ENCODE results near the gene GBGT1.

GBGT1 gene

DNA sequence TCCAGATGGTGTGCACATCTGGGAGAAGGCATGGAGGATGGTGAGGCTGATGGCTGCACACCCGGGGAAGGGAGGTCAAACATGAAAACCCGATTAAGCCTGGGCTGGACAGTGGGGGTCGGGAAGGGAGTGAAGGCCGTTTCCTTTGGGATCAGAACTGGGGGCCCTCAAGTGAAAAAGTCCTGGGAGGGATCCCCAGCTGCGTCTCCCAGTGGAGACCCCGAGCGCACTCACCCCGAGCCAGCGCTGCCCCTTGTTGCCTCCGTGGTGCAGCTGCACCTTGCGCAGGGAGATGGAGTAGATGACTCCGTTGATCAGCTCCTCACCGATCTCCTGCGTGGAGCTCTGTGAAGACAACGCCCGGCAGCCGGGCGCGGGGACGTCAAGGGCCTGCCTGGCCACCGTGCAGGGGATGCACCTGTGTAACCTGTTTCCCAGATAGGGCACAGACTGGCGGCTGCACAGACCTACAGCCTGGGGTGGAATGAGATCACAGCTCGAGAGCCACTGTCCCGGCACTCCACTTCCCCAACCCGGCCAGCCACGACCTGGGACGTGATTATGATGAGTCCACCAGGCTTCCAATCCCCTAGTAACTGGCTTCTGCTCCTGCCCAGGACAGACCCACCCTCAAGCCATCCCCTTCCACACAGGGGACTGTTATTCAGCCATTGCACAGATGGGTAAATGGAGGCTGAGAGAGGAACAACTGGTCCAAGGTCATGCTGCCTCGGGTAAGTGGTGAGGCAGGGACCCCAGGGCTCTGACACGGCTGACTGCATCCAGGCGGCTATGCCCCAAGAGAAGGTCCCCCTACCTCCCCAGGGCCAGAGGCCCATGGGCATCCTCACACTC lies 51.7 kb downstream of the GBGT1 start:
- DNase-seq = no peak

DNA sequence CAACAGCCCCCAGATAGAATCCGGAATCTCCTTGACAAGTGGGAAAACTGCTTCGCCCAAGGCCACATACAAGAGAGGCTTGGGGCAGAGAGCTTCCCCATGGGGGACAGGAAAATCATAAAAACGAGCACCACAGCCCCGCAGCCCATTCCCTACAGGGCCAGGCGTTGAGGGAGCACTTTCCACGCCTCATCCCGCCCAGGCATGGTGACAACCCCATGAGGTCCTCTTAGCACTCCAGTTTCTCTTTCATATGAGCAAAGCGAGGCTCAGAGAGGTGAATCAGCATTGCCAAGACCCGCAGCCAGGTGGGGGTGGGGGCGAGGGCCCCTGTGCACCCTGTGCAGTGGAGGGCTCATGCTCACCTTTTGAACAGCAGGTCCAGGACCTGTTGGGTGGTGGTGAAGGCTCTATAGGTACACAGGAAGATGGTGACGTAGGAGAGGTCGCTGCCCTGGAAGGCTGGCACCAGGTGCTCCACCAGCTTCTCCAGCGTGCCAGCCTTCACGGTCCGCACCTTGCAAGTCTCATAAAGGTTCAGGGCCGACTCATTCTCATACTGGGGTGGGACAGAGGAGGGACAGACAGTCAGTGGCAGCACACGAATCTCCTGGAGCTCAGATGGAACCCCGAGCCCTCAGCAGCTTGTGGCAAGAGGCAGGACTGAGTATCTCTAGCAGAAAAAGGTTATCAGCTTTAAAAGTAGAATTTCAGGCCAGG lies 53.6 kb downstream of the GBGT1 start:
- no peak for DNase-seq

DNA sequence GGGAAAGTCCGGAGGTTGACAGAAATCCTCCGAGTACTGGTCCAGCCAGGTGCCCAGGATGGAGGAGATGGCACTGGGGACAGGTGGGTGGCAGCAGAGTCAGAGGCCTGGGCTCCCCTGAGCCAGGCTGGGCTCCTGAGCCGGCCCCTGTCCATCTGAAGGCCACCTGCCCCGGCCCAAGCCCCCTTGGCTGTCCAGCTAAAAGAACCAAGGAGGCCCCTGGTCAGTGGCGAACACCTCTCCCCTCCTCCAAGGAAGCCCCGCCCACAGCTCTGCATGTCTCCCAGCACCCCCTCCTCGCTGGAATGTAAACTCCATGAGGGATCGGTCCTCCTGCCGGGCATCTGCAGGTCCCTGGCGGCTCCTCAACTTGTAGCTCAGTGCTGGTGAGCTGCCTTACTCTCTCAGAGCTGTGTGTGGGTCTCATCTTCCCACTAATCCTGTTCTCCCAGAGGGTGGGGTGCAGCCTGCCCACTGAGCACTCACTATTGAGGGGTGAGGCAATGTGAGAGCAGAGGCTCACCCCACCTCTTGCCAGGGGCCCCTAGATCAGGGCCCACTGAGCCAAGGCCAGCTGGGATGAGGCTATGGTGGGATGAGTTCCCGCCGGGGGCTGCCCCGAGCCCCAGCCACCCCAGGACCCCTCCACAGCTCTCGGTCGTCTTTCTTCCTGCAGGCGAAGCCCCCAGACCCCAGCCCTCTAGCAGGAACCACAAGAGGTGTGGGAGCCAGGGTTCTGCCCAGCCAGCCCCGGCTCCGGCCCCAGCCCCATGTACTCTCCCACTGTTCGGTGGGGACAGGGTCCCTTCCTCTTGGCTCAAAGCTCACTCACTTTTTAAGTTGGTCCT lies 54.7 kb downstream of the GBGT1 start:
- DNase-seq = no peak

DNA sequence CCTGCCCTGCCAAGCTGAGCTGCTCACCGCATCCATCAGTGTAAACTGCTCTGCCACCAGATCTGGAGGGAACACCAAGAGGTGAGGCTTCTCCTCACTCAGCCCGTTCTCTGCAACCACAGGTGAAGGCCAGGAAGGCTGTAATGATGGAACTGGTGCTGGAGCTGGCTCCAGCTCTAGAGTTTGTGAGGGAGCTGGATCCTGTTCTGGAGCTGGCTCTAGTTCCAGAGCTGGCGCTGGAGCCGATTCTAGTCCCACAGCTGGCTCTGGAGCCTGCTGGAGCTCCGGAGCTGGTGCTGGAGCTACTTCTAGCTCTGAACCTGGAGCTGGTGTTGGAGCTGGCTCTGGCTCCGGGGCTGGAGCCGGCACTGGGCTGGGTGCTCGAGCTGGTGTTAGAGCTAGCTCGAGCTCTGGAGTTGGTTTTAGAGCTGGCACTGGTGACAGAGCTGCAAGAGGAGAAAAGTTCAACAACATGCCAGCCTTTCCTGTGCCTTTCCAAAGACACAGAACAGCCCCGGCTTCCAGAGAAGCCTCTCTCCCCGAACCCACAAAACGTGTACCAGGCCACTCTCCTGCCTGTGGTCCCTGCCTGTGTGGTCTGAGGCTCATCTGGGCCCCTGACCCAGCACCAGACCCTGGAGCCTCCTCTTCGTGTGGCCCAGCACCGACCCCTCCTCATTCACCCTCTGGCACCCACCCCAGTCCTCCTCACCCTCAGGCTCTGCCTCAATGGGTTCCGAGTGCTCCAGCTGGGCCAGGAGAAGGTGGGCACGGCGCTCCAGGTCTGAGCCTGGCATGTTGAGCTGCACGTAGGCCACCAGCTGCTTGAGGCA lies 55.5 kb downstream of the GBGT1 start:
- DNase-seq = no peak

DNA sequence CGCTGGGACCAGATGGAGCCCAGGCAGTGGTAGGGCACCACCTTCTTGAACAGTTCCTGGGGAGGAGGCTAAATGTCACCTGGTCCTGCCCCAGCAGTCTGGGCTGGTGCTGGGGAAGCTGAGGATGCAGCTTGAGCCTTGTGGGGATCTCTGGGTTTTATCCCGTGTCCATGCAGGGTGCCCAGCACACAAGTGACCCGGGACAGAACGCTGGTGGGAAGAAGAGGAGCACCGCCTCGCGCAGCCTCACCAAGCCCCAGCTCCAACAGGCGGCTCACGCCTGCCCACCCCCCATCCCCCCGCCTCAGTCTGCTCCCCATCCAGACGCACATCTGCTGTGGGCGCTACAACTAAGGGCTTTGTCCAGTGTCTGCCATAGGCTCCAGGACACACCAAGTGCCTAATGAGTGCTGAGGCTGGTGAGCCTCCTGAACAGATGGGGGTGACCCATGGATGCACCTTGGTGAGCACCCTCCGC lies 56.4 kb downstream of the GBGT1 start:
- no peak for DNase-seq

DNA sequence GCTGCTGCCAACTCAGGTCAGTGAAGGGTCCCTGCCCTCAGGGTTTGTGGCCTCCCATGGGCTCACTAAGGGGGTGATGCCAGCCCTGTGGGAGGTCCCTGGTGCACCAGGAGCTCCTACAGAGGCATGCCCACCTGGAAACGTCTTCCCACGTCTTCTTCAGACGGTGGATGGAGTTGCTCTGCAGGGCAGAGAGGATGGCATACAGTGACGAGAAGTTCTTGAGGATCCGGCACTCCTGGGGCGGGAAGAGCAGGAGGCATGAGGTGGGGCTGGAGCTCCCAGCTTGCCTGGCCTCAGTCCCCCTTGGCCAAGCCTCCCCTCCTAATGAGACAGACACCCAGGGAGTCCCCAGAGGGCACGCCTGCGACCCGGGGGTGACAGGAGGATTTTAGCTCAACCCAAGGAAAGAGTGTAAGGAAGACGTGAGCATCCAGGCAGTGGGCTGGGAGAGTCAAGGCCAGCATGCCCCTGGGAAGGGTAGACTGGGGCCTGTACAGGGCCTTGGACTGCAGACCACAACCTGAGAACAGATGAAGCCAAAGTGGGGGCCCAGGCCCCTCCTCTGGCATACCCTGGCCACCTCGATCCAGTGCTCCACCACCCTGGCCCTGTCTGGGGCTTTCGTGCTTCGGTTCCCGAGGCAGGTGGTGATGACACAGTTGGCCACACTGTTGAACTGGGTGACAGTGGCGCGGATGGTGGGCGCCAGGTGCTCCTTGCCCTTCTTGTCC lies 57.0 kb downstream of the GBGT1 start:
- no peak for DNase-seq

DNA sequence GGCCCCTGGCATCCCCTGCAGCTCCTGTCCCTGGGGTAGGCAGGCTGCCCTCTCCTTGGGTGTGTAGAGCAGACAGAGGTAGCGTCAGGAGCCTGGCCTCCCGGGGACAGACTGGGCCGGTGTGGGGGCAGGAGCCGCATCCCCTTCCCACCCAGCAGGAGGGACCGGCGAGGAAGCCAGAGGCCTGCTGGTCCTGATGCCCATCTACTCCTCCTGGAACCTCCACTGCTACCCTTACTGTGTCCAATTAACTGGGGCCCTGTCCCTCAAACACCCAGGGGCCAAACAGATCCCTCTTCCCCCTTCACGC lies 58.3 kb downstream of the GBGT1 start:
- no peak for DNase-seq

DNA sequence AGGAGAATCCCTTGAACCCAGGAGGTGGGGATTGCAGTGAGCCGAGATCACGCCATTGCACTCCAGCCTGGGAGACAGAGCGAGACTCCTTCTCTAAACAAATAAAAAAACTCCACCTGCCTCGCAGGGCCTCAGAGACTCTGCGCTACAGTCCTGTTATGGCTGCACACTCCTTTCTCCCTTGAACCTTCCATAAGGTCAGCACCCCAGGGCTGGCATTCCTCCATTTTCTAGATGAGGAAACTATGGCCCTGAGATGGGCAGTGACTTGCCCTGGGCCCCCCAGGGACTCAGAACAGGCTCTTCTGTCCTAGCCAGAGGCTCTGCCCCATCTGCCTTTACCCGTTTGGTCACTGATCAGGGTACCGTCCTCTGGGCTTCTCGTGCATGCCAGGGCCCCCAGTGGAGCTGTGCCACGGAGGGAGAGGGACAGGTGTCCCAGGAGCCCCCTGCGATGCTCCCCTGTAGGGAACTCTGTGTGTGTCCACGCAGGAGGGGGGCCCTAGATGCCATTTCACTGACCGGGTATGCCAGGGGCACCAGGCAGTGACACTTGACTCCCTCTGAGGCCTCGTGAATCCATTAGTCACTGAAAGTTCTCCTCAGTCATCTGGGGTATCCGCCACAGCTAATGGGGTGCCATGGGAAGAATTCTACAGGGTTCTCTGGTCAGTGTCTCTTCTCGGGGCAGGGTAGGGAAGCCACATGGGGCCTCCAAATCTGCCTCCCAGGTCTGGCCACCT lies 58.8 kb downstream of the GBGT1 start:
- no peak for DNase-seq

DNA sequence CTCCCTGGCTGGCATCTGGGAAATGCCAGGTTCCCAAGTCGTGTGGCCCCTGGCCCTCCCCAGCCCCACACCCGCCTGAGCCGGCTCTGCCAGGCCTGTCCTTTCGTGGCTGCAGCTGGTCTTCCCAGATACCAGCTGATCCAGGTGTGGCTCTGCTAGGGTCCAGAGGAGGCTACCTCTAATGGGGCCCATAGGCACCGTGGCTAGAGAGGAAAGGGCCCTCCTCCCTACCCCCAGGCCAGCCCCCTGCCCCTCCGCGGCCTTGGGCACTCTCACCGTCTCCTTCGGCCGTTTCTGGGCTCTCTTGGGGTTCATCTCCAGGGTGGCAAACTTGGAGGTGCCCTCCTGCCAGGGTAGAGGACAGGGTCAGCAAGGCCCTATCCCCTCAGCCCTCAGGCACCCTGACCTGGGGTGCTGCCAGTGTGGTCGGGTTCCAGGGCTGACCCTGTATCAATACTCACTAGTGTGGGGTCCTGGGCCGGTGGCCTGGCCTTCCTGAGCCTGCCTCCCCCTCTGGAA lies 59.7 kb downstream of the GBGT1 start:
- DNase-seq = no peak

DNA sequence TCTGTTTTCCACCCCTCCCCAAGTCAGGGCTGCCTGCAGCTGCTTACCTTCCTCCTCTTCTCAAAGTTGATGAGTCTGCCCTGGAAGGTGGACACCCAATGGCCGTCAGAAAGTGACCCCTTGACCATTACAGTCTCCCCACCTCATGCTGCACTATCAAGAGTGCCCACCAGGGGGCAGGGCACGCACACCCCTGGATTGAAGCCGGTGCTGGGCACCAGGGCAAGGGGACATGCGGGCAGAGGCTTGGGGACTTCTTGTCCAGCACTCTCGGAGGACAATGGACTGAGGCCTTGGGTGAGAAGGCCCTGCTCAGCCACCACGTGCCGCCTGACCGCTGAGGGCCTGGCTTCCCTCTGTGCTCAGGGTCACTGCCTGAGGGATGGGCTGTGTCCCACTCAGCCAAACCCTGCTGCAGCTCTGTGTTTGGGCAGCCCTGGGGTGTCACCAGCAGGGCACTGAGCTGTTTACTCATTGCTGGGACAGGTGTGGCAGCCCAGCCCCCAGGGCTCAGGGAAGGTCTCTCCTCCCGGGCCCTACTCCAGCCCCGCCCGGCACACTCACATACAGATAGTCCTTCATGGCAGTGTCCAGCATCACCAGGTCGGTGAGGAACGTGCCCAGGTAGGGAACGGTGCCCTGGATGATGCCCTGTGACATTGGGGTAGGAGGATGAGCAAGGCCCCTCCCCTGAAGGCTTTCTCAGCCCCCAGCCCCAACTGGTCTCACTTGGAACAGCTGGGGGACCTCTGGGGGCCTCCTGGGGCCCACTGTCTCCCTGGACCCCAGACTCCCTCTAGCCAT lies 60.3 kb downstream of the GBGT1 start:
- DNase-seq = peak; percentile 66

Measured in CD4-positive, alpha-beta T cell treated with Interleukin-17A for 4 hours (primary cell).